SH-SY5Y (cell line): ENCODE measurements around the gene SHOC2.

Source experiments
- GATA2 ChIP-seq: IDR thresholded peaks from 2 replicates; pipeline ENCODE4 v1.6.1; 2011; ENCODE audit warnings: mild to moderate bottlenecking, low read depth, low read length
- GATA3 ChIP-seq: IDR thresholded peaks from 2 replicates; pipeline ENCODE4 v1.6.1; 2011; ENCODE audit warnings: low read depth, mild to moderate bottlenecking, low read length, moderate library complexity

DNA sequence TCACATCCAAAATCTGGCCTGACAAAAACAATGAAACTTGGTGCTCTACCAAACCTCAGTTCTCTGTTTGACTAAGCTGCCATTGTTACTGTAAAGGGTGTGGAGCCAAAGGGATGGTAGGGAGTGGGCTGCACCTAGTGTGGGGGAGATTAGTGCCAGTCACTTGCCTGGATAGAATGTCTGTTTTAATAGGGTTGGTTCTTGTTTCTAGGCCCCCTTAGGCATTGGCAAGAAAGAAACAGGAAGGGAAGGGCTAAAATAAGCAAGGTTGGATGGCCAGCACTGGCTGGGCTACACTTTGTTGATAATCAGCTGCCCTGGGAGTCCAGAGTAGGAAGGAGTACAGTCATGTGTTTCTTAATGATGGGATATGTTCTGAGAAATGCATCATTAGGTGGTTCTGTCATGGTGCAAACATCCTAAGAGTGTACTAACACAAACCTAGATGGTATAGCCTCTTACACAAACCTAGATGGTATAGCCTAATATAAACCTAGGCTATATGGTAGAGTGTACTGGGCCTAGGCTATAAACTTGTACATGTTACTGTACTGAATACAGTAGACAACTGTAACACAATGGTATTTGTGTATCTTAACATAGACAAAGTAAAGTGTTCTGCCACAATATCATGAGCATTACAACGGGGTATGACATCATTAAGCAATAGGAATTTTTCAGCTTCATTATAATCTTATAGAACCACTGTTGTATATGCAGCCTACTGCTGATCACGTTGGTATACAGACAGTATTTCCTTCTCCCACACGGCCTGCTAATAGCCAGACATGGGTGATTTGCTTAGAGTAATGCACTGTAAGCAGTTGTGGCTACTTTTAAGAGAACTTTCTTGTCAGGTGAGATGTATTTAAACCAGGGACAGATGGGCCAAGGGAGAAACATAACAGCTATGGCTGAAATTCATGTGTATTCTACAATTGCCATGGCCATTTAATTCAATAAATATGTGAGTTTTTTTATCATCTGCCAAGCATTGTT is 15.8 kb upstream of the SHOC2 start:
- TF ChIP-seq GATA2, result no peak
- TF ChIP-seq GATA3, result no peak
